Lower lobe of right lung (tissue), 2 donors: Measurements from ENCODE around the gene PTH2R. TPM values are rescaled to one million over a fixed set of nuclear protein-coding genes. Genes with fewer than 3 reads are reported as not detected.
"Not testable (repeated sequence)": the region's sequence is repeated elsewhere in the genome, so short reads cannot be mapped to it uniquely, and the experiment has no call there.

ENCODE experiments used
- ATAC-seq, 2 donors: fragments of 200-7000 bp; cut with Tn5 transposase; one replicate each; pipeline ENCODE4 v1.9.1; 2020 to 2022; ENCODE audit warnings: mild to moderate bottlenecking in 2 of 2, moderate library complexity in 2 of 2
- DNase-seq: peaks from one replicate; pipeline ENCODE4 v3.0.0-alpha.2; 2020
- H3K27ac ChIP-seq: fragments of 200-600 bp; one replicate; pipeline ENCODE4 v1.8.0; 2022
- H3K27me3 ChIP-seq: fragments of 200-600 bp; one replicate; pipeline ENCODE4 v1.8.0; 2022; ENCODE audit warnings: low read depth
- H3K36me3 ChIP-seq: fragments of 200-600 bp; one replicate; pipeline ENCODE4 v1.8.0; 2022; ENCODE audit warnings: mild to moderate bottlenecking
- H3K4me1 ChIP-seq: fragments of 200-600 bp; one replicate; pipeline ENCODE4 v1.8.0; 2022
- H3K4me3 ChIP-seq: fragments of 200-600 bp; one replicate; pipeline ENCODE4 v1.8.0; 2022; ENCODE audit warnings: mild to moderate bottlenecking
- H3K9me3 ChIP-seq: fragments of 200-600 bp; one replicate; pipeline ENCODE4 v1.8.0; 2022
- intact Hi-C: fragments of 100-400 bp; cut with DNase I; formaldehyde crosslinking; loops from one replicate; pipeline ENCODE4 v1.11.0; 2022
- total RNA-seq: library from RNA; stranded (reverse); fragmentation: NEBNext Ultra II Directional; extraction: Animal tissue kit (Norgen Biotek cat#: 25700); gene quantifications from one replicate; pipeline ENCODE4 v1.2.1, GENCODE V29; 2021
- TF ChIP-seq, protein P1 (sequence below): fragments of 200-600 bp; IDR thresholded peaks from one replicate; pipeline ENCODE4 v1.8.0; 2022; ENCODE audit warnings: antibody characterized with exemption, mild to moderate bottlenecking
- donor health status: DM: no; HTN: yes; CAD: no; lungs with severe emphysema.

The PTH2R gene
- total RNA-seq, 1 donor from 2014 or later: 0.32 TPM

DNA sequence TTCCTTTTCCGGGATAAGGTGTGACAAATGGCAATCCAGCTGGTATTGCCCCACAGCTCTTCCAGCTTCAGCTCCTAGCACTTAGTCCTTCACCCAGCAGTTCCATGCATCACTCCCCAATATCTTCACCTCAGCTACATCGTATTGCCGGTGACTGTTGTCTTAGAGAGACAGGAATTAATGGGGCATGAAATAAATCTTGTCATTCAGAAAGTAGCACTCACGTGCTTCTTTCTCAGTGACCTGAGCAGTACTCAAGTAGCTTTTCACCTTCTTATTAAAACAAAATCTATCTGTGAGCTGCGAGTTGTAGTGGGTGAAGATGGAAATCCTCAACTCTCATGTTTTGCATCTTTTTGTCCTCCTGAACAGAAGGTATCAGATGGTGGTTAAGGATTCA, 72.8 kb downstream of the PTH2R start:
- H3K27me3 ChIP-seq: no peaks in the 10 kb centered on the region
- intact Hi-C loops: no loop called here

DNA sequence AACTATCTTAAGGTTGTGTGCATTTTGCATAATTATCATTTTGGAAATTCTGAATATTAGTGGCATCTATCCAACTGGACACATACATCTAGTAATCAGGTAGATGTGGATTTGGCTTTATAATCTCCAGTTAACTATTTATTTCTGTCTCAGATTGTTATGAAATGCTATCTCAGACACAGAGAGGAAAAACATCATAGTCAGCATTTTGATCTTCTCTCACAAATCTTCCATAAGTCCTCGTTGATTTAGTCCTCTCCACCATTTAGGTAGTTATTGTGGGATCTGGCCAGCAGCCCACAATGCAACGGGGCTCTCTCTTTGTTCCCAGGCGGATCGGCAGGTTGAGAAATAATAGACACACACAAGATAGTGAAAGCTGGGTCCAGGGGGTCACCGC, 75.4 kb downstream of the PTH2R start:
- H3K4me3 ChIP-seq, H3K36me3 ChIP-seq, intact Hi-C loops, H3K4me1 ChIP-seq, H3K27ac ChIP-seq, ATAC-seq, DNase-seq, H3K9me3 ChIP-seq, H3K27me3 ChIP-seq: not testable (repeated sequence)

More for the DNA sequence above, 72.8 kb downstream of the PTH2R start:
- Histone ChIP-seq H3K9me3 (no peaks in the 10 kb centered on the region), H3K4me1 (no peaks in the 10 kb centered on the region), H3K27ac (no peak overlapping the region), H3K4me3 (no peak overlapping the region), H3K36me3 (no peaks in the 10 kb centered on the region)
- TF ChIP-seq, protein P1, sequence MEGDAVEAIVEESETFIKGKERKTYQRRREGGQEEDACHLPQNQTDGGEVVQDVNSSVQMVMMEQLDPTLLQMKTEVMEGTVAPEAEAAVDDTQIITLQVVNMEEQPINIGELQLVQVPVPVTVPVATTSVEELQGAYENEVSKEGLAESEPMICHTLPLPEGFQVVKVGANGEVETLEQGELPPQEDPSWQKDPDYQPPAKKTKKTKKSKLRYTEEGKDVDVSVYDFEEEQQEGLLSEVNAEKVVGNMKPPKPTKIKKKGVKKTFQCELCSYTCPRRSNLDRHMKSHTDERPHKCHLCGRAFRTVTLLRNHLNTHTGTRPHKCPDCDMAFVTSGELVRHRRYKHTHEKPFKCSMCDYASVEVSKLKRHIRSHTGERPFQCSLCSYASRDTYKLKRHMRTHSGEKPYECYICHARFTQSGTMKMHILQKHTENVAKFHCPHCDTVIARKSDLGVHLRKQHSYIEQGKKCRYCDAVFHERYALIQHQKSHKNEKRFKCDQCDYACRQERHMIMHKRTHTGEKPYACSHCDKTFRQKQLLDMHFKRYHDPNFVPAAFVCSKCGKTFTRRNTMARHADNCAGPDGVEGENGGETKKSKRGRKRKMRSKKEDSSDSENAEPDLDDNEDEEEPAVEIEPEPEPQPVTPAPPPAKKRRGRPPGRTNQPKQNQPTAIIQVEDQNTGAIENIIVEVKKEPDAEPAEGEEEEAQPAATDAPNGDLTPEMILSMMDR: no peak
- ATAC-seq (no peak), DNase-seq (no peak)

DNA sequence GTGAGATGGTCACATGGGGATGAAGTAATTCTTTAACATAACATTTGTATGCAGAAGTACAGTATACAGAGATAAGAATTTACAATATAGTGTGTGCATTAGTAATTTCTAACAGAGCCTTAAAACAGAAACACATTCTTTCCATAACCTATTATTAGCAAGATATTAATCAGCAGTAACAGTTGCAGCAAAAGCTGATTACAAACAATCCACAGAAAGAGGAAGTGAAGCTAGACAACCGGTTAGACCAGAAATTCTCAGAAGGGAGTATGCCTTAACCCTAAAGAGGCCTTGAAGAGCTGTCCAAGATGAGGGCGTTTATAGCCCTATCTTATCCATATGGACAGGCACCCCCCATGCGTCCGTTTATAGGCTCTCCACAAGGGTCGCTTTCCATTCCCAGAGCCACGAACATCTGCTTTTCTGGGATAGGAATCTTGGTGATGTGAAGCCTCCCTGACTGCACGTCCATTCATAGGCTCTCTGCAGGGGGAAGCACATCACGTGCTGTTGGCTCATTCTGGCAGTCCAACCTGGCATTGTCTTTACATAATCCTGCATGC, 75.9 kb downstream of the PTH2R start:
- H3K4me3 ChIP-seq, H3K27ac ChIP-seq, H3K27me3 ChIP-seq, intact Hi-C loops, ATAC-seq, DNase-seq, H3K36me3 ChIP-seq, H3K4me1 ChIP-seq, H3K9me3 ChIP-seq: not testable (repeated sequence)

DNA sequence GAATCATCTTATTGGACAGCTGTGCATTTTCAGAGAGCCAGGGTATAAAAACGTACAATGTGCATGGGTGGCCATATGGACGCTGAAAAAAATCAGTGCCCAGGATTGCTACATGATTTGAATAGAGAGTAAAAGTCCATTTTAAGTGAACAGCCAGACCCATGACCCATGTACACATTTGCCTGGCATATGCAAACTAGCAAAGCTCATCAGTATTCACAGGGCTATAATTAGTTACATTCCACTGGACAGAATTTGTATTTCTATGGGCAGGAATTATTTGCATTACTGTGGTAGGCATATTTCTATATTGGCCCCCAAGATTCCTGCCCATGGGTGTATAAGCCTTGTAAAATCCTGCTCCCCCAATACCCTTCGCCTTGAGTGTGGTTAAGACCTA, 78.8 kb downstream of the PTH2R start:
- no peaks in the 10 kb centered on the region for H3K9me3 ChIP-seq
- DNase-seq (no peak), ATAC-seq (no peak)
- intact Hi-C loops: no loop called here
- no peaks in the 10 kb centered on the region for H3K4me1 ChIP-seq
- H3K27me3 ChIP-seq: no peaks in the 10 kb centered on the region
- H3K36me3 ChIP-seq: no peaks in the 10 kb centered on the region
- no peak overlapping the region for H3K27ac ChIP-seq
- no peak overlapping the region for H3K4me3 ChIP-seq
- TF ChIP-seq, protein P1: no peak

DNA sequence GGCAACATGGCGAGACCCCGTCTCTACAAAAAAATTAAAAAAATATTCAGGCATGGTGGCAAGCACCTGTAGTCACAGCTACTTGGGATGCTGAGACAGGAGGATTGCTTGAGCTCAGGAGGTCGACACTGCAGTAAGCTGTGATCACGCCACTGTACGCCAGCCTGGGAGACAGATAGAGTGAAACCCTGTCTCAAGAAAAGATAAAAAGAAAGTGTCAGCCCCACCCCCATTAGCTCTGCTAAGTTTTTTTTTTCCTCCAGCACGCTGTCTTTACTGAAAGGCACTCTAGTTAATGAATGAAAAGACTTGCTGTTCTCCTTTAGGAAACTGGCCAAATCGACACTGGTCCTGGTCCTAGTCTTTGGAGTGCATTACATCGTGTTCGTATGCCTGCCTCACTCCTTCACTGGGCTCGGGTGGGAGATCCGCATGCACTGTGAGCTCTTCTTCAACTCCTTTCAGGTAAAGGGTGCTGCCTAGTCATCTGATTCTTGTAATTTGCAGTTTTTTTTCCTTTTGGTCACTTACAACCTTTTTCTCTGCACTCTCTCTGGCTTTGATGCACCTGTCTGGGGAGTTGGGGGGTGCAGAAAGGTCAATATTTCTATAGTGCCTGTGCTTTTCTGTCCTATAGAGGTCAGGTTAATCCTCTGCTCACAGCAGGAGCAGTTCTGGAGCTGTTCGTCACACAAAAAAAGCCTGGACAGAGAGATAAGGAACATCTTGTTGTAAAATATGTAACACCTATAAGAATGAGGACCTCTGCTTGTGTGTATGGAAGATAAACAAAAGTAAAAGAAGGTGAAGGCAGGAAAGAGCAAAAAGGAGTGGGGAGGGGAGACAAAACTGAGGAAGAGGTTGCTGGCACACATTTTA, 82.3 kb downstream of the PTH2R start:
- intact Hi-C loops: no loop called here
- H3K4me1 ChIP-seq: no peaks in the 10 kb centered on the region
- no peaks in the 10 kb centered on the region for H3K36me3 ChIP-seq
- no peaks in the 10 kb centered on the region for H3K9me3 ChIP-seq
- TF ChIP-seq, protein P1: no peak
- H3K4me3 ChIP-seq: no peak overlapping the region
- no peak for DNase-seq
- no peak for ATAC-seq
- no peaks in the 10 kb centered on the region for H3K27me3 ChIP-seq
- H3K27ac ChIP-seq: no peak overlapping the region

DNA sequence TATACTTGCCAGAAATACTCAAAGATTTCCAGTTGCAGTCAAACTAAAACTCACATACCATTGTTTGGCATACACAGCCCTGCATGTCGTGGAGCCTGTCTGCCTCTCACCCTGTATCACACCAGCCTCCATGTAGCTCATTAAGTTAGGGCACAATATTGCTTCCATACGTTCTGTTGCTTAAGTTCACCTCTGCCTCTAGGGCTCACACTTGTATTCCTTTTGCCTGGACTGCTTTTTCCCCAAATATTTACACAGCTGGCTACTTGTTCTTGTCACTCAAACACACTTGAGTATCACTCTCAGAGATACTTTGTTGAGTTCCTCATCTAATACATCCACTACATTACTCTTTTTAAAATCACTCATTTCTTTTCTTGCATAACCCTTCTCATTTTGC, 83.1 kb downstream of the PTH2R start:
- Histone ChIP-seq H3K9me3 (no peaks in the 10 kb centered on the region), H3K4me3 (no peak overlapping the region), H3K27ac (no peak overlapping the region), H3K36me3 (no peaks in the 10 kb centered on the region), H3K27me3 (no peaks in the 10 kb centered on the region), H3K4me1 (no peaks in the 10 kb centered on the region)
- intact Hi-C loops: no loop called here
- no peak for ATAC-seq
- no peak for DNase-seq
- TF ChIP-seq, protein P1: no peak
